Nucleus accumbens (tissue), 56 donors: ENCODE results near the gene GPR62.

Experiments
- DNase-seq, 56 donors: peaks; one replicate each; lab custom pipeline; 2025; lab: John Stamatoyannopoulos, UW

Gene GPR62

DNA sequence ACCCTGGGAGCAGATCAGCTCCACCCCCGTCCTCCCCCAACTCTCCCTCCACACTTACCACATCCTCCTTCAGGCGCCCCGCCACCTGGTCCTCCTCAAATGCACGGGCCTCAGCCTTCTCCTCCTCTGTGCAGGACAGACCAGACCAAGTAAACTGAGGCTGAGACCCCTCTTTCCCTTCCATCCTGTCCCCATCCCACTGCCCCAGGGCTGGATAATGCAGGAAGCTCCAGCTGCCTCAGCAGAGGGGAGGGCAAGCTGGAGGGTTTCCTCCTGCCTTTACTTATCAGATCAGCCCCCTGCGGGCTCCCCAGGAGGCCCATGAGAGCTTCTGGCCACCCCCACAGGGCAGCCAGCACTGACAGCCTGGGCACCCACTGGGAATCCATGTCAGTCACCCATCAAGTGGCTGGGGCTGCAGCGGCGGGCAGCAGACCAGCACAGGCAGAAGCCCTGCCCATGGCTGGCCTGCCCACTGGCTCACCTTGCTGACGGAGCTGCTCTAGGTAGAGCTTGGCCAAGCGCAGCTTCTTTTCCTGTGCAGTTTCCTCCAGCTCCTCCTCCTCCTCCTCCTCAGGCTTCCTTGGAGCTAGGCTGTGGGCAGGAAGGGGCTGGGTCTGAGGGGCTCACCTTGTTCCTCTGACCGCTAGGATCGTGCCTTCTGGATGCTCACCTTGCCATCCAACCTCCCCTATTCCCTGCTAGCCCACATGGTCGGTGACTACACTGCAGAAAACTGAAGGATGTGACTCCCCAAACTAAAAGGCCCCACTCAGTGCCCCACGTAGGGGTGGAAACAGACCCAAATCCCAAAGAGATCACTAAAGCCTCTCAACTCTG is 17.4 kb upstream of the GPR62 start:
- no peak for DNase-seq

DNA sequence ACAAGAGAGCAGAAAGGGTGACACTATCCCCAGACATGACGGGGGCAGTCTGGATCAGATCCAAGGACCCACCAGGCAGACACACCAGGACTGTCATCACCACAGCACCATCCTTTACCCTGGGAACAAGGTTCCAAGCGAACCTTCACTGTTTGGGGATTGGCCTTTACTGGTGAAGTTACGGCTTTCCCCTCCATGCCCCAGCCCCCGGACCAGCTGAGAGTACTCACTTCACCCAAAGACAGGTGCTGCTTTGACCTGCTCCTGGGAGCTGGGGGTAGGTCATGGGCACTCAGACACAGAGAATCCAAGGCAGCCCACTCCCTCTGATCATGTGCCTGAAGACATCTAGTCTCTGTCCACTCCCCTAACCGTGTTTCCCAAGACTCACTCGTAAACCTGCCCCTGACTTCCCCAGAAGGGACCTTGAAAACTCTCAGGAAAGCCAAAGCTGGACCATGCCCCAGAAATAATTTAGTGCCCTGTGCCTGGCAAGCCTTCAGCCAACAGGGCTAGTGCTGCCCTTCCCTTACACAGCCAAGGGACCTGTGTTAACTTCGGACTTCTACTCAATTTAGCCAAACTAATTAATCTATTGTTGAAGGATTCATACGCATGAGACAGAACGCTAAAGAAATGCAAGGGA is 16.3 kb upstream of the GPR62 start:
- no peak for DNase-seq

DNA sequence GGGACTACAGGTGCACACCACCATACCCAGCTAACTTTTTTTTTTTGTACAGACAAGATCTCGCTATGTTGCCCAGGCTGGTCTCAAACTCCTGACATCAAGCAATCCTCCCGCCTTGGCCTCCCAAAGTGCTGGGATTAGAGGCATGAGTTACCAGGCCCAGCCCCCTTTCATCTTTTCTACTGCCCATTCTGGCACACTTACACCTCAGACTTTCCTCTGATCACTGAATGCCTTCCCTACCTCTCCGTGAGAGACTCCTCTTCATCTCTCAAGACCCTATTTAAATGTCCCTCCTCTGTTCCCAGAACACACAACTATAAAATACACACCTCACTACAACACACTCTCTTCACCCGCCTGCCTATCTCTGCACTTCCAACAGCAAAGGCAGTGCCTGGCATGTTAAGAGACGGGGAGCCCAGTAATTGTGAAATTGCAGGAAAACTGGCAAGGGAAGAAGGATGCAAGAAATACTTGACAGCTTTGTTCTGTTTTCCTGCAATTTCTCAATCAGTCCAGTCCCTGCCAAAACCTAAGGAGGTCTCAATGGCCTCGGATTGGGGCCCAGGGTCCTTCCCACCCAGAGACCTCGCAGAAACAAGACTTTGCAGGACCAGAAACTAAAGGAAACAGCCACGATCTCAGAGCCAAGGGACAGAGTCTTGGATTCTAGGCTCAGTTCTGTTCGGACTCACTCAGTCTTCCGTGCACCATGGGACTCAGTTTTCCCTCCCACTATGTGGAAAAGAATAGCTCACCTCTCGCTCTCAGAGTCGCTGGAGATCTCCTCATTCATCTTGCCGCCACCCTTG is 14.3 kb upstream of the GPR62 start:
- no peak for DNase-seq

DNA sequence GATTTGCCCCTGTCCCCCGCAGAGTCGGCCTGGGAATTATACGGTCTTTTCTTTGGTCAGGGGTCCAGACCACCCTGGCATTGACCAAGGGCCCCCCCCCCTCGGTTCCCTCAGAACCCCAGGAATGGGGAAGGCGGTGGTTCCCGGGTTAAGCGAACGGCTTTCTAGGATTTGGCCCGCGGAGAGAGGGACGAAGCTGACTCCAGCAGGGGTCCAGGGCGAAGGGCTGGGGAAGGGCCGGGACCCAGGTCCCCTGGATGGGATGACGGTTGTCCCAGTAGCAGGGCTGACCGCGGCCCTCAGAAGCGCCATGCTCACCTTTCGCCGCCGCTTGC is 13.8 kb upstream of the GPR62 start:
- DNase-seq = no peak

DNA sequence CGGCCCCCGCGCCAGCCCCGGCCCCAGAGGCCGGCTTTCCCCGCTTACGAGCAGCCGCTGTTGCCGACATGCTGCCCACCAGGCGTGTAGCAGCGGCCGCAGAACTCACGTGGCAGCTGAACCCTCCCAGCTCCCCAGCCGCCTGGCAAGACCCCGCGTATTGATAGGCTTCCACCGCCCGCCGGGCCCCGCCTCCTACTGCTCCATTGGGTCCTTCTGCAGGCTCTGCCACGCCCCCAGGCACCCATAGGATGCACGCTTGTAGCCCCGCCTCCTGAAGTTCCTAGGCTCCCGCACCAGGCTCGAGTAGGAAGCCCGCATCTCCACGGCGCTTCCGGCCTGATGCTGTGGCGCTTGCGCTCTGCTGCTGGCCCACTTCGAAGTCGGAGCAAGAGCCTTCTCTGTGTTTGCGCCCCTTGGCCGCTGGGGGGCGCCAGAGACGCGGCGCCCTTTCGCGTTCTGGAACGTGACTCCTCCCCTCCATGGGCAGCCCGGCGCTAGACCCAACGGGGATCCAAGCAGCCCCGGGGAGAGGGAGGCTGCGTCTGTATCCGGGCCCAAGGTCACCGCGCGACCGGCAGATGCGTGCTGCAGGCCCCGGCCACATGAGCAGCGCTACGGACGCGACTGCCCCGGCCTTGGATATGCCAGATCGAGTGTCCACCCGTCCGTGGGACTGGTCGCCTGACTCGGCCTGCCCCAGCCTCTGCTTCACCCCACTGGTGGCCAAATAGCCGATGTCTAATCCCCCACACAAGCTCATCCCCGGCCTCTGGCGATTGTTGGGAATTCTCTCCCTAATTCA is 13.2 kb upstream of the GPR62 start, which contains the start of the genes PARP3 and RRP9:
Gene PARP3, plus strand, starts transcription at position 566 of the 805 bp plus-strand sequence. CDS start 993 bp downstream, outside the sequence.
Gene RRP9, minus strand, starts transcription at position 107 of the 805 bp plus-strand sequence. Its CDS starts 37 bp downstream, at position 70.
- peak; percentile 92 to 100 (median 100) for DNase-seq

DNA sequence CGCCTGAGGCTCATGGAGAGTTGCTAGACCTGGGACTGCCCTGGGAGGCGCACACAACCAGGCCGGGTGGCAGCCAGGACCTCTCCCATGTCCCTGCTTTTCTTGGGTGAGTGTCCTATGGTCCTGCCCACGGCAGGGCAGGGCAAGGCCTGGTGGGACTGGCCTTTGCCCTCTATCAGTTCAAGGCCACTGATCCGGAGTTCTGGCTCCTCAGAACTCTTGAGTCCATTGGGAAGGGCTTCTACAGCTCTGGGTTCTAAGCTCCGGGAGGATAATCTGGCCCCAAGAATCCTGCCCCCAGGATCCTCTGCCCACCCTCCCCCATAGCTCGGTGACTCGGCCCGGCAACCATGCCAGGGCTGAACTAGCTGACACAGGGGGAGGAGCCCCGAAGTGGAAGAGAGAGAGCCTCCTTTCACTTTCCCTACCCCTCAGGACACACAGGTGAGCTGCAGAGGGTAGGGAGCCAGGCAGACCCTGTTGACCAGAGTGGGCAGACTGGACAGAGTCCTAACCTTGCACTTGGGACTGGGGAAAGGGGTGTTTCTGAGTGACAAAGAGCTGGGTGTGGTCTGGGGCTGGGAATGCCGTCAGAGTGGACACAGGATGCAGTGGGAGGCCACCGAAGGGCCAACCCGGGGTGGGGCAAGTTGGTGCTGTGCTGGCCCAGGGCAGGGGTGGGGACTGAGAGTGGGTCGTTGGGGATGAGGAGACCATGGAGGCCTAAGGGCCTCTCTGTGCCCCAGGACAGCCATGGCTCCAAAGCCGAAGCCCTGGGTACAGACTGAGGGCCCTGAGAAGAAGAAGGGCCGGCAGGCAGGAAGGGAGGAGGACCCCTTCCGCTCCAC is 12.4 kb upstream of the GPR62 start:
- peak in 1 of 56 donors; percentile 8 for DNase-seq

DNA sequence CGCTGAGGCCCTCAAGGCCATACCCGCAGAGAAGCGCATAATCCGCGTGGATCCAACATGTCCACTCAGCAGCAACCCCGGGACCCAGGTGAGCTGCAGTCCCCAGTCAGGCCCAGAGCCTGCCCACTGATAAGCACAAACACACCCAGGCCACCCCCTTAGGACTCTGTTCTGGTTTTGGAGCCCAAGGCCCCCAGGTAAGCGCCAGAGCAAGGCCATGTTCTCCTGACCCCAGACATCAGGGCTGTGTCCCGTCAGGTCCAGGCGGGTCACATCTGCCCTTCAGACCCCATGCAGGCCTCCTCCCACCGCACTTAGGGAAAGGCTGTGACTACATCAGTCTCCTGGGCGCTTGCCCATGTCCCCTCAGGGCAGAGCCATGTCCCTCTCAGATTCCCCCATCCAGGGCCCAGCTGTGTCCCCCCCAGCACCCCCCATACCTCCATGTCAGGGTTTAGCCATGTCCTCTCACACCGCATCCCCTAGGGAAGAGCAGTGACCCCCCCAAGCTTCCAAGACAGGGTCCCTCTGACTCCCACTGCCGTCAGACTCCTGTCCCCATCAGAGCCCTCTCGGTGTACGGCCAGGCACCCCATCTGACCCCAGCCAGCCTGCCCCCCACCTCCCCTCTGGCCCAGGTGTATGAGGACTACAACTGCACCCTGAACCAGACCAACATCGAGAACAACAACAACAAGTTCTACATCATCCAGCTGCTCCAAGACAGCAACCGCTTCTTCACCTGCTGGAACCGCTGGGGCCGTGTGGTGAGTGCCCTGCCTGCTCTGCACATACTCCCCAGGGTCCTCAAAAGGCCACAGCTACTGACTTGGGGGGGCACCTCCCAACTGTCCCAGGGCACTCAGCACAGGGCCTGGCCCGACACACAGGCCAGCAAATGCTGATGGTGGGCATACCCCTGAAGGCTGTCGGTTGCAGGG is 11.5 kb upstream of the GPR62 start:
- no peak for DNase-seq

DNA sequence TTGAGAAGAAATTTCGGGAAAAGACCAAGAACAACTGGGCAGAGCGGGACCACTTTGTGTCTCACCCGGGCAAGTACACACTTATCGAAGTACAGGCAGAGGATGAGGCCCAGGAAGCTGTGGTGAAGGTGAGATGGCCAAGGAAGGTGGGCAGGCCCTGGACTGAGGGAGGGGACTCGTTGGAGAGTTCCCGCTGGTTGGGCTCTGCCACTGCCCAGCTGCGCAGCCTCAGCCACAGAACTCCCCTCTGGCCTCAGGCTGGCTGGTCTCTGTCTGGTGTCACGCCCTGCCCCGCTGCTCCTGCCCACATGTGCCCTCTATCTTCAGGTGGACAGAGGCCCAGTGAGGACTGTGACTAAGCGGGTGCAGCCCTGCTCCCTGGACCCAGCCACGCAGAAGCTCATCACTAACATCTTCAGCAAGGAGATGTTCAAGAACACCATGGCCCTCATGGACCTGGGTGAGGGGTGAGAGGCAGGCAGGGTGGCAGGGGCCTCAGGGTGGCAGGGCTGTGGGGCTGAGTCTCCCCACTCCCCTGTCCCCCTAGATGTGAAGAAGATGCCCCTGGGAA is 10.6 kb upstream of the GPR62 start:
- DNase-seq = no peak

DNA sequence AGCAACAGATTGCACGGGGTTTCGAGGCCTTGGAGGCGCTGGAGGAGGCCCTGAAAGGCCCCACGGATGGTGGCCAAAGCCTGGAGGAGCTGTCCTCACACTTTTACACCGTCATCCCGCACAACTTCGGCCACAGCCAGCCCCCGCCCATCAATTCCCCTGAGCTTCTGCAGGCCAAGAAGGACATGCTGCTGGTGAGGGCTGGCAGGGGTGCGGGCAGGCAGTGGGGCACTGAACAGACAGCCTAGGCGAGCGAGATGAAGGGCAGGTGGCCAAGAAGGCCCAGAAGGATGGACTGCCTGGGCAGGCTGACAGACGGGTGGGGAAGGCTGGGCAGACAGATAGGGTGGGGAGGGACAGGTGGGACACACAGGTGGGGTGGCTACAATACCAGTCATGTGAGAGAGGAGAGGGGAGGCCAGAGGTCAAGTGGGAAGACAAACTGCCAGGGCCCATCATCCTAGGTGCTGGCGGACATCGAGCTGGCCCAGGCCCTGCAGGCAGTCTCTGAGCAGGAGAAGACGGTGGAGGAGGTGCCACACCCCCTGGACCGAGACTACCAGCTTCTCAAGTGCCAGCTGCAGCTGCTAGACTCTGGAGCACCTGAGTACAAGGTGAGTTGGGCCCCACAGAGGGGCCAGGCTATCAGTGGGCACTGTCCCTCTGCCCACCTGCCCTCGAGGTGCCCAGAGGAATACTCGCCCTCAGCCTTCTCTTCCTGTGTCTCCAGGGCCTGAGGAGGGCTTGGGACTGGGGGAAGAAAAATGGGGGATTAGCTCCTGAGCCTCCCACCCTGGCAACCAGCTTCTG is 9.9 kb upstream of the GPR62 start:
- no peak for DNase-seq

DNA sequence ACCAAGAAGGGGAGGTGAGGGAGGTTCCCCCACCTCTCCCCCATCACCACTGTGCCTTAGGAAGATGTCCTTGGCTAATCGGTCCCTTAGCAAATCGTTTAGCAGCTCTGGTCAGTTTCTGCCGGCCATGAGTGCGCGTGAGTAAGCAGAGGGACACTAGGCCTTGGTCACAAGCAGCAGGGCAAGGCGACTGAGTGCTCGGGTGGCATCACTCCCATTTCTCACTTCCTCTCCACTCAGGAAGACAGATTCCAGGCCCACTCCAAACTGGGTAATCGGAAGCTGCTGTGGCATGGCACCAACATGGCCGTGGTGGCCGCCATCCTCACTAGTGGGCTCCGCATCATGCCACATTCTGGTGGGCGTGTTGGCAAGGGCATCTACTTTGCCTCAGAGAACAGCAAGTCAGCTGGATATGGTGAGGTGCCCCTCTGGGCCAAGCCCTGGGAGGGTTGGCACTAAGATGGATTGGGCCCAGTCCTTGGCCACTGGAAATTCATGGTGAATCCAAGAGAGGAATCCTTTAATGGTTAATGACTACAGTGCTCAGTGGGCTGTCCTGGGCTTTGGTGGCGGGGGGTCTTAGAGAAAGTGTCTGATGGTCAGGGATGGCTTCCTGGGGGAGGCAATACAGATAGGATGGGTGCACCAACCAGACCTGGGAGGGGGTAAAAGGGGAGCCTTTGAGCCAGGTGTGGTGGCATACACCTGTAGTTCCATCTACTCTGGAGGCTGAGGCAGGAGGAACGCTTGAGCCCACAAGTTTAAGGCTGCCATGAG is 9.1 kb upstream of the GPR62 start:
- no peak for DNase-seq

DNA sequence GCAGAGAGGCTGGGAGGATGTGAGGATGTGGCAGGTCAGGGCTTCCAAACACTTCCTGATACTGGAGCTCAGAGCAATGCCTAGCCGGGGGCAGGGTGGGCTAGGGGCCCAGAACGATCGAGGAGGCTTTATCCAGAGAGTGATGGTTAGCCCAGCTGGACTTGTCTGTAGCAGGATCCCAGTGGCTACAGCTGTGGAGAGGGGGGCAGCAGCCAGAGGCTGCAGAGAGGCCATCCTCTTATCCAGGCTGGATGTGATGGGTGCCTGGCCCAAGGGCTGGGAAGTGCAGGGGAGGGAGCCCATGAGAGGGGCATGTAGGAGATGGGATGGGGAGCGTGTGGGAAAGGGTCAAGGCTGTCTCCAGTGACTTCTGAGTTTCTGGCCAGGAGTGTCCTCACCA is 8.4 kb upstream of the GPR62 start:
- no peak for DNase-seq

DNA sequence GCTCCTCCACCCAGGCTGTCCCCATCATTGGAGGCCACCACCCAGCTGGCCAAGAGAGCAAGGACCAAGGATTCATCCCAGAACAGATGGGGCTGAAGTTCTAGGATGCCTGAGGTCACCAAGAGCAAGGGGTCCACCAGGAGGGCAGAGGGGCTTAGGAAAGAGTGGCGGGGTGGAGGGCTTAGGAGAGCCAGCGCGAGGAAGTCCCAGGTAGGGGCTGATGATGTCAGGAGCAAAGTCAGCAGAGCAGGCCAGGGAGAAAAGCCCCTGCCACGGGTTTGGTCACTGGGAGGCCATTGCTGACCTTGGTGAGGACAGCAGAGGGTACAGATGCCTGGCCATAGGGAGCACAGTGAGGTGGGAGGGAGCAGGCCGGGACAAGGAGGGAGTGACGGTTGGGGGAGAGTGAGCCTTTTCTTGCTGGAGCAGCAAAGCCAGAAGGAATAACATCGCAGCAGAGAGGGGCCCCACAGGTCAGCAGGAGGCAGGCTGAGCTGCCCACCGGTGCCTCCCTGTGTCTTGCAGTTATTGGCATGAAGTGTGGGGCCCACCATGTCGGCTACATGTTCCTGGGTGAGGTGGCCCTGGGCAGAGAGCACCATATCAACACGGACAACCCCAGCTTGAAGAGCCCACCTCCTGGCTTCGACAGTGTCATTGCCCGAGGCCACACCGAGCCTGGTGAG is 7.8 kb upstream of the GPR62 start:
- DNase-seq = no peak

DNA sequence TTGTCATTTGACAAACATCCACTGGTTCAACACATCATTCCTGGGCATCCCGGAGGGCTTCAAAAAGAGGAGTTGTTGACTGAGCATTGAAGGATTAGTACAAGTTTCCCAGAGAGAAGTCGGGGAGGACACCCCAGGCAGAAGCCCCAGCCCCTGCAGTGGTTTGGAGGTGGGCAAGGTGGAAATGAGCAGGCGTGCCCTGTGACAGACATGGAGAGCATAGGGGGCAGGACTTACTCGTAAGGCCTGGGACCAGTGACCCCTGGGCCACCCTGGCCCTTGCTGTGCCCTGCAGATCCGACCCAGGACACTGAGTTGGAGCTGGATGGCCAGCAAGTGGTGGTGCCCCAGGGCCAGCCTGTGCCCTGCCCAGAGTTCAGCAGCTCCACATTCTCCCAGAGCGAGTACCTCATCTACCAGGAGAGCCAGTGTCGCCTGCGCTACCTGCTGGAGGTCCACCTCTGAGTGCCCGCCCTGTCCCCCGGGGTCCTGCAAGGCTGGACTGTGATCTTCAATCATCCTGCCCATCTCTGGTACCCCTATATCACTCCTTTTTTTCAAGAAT is 7.1 kb upstream of the GPR62 start:
- DNase-seq = no peak

DNA sequence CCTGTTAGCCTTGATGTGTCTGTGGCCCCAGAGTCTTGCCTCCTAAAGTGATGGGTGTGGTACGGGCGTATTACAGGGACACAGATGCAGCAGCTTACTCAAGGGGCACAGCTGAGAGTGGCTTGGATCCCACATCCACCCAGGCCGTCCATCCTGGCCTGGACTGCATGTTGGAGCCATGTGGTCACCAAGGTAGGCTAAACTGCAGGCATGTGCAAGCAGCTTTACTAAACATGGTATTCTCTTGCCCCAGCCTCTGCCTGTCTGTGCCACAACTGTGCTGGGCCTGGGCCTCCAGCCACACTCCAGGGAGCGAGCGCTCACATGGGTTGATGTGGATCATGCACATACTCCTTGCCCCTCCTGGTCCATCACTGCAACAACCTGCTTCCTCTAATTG is 6.1 kb upstream of the GPR62 start:
- DNase-seq = no peak

DNA sequence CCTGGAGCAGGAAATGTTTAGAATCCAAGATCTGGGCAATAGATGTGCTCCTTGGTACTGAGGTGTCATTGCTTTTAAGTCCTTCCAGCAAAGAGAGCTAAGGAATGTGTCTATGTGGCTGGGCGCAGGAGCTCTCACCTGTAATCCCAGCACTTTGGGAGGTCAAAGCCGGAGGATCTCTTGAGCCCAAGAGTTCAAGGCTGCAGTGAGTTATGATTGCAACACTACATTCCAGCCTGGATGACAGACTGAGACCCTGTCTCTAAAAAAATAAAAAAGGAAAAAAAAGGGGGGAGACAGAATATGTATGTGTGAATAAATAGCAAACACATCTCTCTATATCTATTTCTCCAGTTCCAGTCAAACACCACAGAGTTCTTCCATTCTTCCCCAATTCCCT is 4.3 kb upstream of the GPR62 start:
- DNase-seq = no peak
